ENCODE data around the gene STK35. TPM values are rescaled to one million over a fixed set of nuclear protein-coding genes. Genes with fewer than 3 reads are reported as not detected.

The STK35 gene
- total RNA-seq, 4 donors from 2014 or later: 24.3 to 39.6 (median 36.3) TPM

- no peak for TF ChIP-seq CTCF (IDR thresholded peaks at IDR 0.05)
- no peak for TF ChIP-seq POLR2A (IDR thresholded peaks at IDR 0.05)
- Histone ChIP-seq H3K27me3 (no peaks in the 10 kb centered on the region), H3K27ac (no peak overlapping the region), H3K9me3 (no peaks in the 10 kb centered on the region), H3K36me3 (peaks cover 0 to 10% (median 0%) of the 10 kb centered on the region in 3 donors), H3K4me1 (peaks cover 0 to 16% (median 0%) of the 10 kb centered on the region in 4 donors), H3K4me3 (no peak overlapping the region)
- peak in 1 of 3 donors; percentile 15 for DNase-seq
Measured at GRCh38 chr20:2153326-2153725, 51.7 kb downstream of the STK35 start.

GRCh38 chr20:2156224-2156623 lies 54.6 kb downstream of the STK35 start:
- TF ChIP-seq CTCF (IDR thresholded peaks at IDR 0.05) (no peak), POLR2A (IDR thresholded peaks at IDR 0.05) (no peak)
- no peaks in the 10 kb centered on the region for H3K9me3 ChIP-seq
- no peak overlapping the region for H3K27ac ChIP-seq
- no peaks in the 10 kb centered on the region for H3K27me3 ChIP-seq
- H3K4me3 ChIP-seq: no peak overlapping the region
- no peak for DNase-seq
- no peaks in the 10 kb centered on the region for H3K36me3 ChIP-seq
- peaks cover 0 to 9% (median 0%) of the 10 kb centered on the region in 4 donors for H3K4me1 ChIP-seq

- Histone ChIP-seq H3K27ac (no peak overlapping the region), H3K9me3 (no peaks in the 10 kb centered on the region), H3K27me3 (no peaks in the 10 kb centered on the region), H3K4me1 (peaks cover 0 to 2% (median 0%) of the 10 kb centered on the region in 4 donors), H3K36me3 (no peaks in the 10 kb centered on the region), H3K4me3 (no peak overlapping the region)
- no peak for DNase-seq
- no peak for TF ChIP-seq CTCF (IDR thresholded peaks at IDR 0.05)
- TF ChIP-seq POLR2A (IDR thresholded peaks at IDR 0.05): no peak
Measured at GRCh38 chr20:2156666-2157624, 55.3 kb downstream of the STK35 start.

- no peak overlapping the region for H3K27ac ChIP-seq
- H3K27me3 ChIP-seq: no peaks in the 10 kb centered on the region
- TF ChIP-seq POLR2A (IDR thresholded peaks at IDR 0.05): no peak
- TF ChIP-seq CTCF (IDR thresholded peaks at IDR 0.05): no peak
- H3K4me1 ChIP-seq: no peaks in the 10 kb centered on the region
- no peak overlapping the region for H3K4me3 ChIP-seq
- no peaks in the 10 kb centered on the region for H3K36me3 ChIP-seq
- peak in 1 of 3 donors; percentile 30 for DNase-seq
- H3K9me3 ChIP-seq: no peaks in the 10 kb centered on the region
Measured at GRCh38 chr20:2162125-2162822, 60.6 kb downstream of the STK35 start.

GRCh38 chr20:2162823-2163166 lies 61.2 kb downstream of the STK35 start:
- Histone ChIP-seq H3K4me3 (no peak overlapping the region), H3K9me3 (no peaks in the 10 kb centered on the region), H3K4me1 (no peaks in the 10 kb centered on the region), H3K36me3 (no peaks in the 10 kb centered on the region), H3K27ac (no peak overlapping the region), H3K27me3 (no peaks in the 10 kb centered on the region)
- no peak for TF ChIP-seq POLR2A (IDR thresholded peaks at IDR 0.05)
- TF ChIP-seq CTCF (IDR thresholded peaks at IDR 0.05): no peak
- DNase-seq: peak in 1 of 3 donors; percentile 36

Measured in Peyer's patch (tissue), 4 donors.